IgD-negative memory B cell (primary cell): Measurements from ENCODE around the gene TTLL4. TPM values are rescaled to one million over a fixed set of nuclear protein-coding genes. Genes with fewer than 3 reads are reported as not detected.
"Not testable (repeated sequence)": the region's sequence is repeated elsewhere in the genome, so short reads cannot be mapped to it uniquely, and the experiment has no call there.

Experiments
- H3K27ac Mint-ChIP-seq, 3 donors: one replicate each; pipeline ENCODE4 v1.8.0; 2020 to 2022; ENCODE audit warnings: mild to moderate bottlenecking in 3 of 3, mixed read lengths in 3 of 3, moderate library complexity in 1 of 3
- H3K27me3 Mint-ChIP-seq: one replicate; pipeline ENCODE4 v1.8.0; 2021; ENCODE audit warnings: mixed read lengths
- H3K36me3 Mint-ChIP-seq: one replicate; pipeline ENCODE4 v1.8.0; 2020; ENCODE audit warnings: mild to moderate bottlenecking, mixed read lengths
- H3K4me1 Mint-ChIP-seq, 3 donors: one replicate each; pipeline ENCODE4 v1.8.0; 2020 to 2022; ENCODE audit warnings: mixed read lengths in 3 of 3, mild to moderate bottlenecking in 1 of 3
- H3K4me3 Mint-ChIP-seq, 4 donors: one replicate each; pipeline ENCODE4 v1.8.0; 2020 to 2022; ENCODE audit warnings: mild to moderate bottlenecking in 4 of 4, mixed read lengths in 4 of 4, moderate library complexity in 3 of 4
- H3K9me3 Mint-ChIP-seq, 3 donors: one replicate each; pipeline ENCODE4 v1.8.0; 2020 to 2021; ENCODE audit warnings: mixed read lengths in 3 of 3, mild to moderate bottlenecking in 1 of 3
- polyA plus RNA-seq: library from polyadenylated mRNA; unstranded; fragments of 300-500 nt; fragmentation: Illumina TruSeq; gene quantifications from one replicate; pipeline ENCODE4 v1.2.3, GENCODE V29; 2021

The TTLL4 gene
- polyA plus RNA-seq, 1 donor from 2014 or later = 14.5 TPM

DNA sequence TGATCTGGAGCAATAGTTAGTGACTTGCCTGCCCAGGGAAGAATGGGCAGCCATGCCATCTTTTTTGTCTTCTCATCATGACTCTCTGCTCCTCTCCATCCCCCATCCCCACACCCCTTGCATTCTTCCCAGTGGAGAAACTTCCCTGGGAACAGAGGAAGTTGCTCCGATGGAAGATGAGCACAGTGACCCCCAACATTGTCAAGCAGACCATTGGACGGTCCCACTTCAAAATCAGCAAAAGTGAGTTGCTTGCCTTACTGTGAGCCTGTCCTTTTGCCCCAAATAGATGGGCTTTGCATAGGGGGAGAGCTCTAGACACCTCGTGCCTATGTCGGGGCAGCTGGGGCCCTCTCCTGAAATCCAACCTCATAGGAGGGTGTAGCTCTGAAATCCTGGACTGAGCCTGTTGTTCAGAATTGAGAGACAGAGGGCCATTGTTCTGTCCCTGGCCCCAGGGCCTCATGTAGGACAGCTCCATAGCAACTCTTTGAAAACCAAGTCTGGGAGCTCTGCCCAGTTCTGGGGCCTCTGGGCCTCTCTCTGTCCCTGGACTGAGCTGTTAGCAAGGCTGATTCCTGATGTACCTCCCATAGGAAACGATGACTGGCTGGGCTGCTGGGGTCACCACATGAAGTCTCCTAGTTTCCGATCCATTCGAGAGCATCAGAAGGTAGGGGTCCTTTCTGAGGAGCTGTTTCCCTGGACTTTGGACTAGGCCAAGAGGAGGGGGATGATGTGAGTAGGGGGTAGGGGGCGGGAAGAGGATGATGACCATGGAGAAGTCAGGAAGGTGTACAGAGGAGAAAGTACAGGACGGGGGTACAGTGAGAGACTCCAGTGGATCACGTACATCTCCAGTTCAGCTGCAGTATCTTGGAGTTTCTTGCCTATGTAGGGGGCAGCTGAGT lies 35.2 kb downstream of the TTLL4 start:
- H3K9me3 Mint-ChIP-seq = no peaks in the 10 kb centered on the region
- no peak overlapping the region for H3K4me3 Mint-ChIP-seq
- peaks cover 28% of the 10 kb centered on the region for H3K36me3 Mint-ChIP-seq
- H3K27me3 Mint-ChIP-seq = no peaks in the 10 kb centered on the region
- peaks cover 0 to 2% (median 0%) of the 10 kb centered on the region in 3 donors for H3K4me1 Mint-ChIP-seq
- no peak overlapping the region for H3K27ac Mint-ChIP-seq

DNA sequence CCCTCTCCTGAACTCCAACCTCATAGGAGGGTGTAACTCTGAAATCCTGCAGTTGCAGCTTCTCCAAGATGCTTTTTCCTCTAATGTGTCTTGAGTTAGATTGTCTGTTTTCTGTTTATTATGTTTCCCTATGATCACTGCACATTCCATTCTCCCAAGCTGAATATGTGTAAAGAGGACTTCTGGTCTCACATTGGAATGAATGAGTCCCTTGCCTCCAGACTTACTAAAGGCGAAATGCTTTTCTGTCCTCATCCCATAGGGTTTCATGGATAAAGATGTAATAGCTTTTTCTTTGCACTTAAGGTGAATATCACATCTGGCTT lies 35.8 kb downstream of the TTLL4 start:
- Mint-ChIP-seq H3K27ac (no peak overlapping the region), H3K36me3 (peaks cover 26% of the 10 kb centered on the region), H3K27me3 (no peaks in the 10 kb centered on the region), H3K4me3 (no peak overlapping the region), H3K4me1 (peaks cover 0 to 2% (median 0%) of the 10 kb centered on the region in 3 donors), H3K9me3 (no peaks in the 10 kb centered on the region)

DNA sequence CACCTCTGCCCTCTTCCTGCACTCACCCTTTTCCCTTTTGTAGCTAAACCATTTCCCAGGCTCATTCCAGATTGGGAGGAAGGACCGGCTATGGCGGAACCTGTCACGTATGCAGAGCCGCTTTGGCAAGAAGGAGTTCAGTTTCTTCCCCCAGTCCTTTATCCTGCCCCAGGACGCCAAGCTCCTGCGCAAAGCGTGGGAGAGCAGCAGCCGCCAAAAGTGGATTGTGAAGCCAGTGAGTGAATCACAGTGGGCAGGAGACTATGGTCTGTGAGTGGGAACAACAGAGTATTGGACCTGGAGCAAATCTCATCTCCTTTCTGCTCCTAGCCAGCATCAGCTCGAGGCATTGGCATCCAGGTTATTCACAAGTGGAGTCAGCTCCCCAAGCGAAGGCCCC lies 36.3 kb downstream of the TTLL4 start:
- H3K4me3 Mint-ChIP-seq = no peak overlapping the region
- no peaks in the 10 kb centered on the region for H3K9me3 Mint-ChIP-seq
- H3K27ac Mint-ChIP-seq = no peak overlapping the region
- H3K27me3 Mint-ChIP-seq = no peaks in the 10 kb centered on the region
- H3K4me1 Mint-ChIP-seq = peaks cover 0 to 2% (median 0%) of the 10 kb centered on the region in 3 donors
- peaks cover 25% of the 10 kb centered on the region for H3K36me3 Mint-ChIP-seq

DNA sequence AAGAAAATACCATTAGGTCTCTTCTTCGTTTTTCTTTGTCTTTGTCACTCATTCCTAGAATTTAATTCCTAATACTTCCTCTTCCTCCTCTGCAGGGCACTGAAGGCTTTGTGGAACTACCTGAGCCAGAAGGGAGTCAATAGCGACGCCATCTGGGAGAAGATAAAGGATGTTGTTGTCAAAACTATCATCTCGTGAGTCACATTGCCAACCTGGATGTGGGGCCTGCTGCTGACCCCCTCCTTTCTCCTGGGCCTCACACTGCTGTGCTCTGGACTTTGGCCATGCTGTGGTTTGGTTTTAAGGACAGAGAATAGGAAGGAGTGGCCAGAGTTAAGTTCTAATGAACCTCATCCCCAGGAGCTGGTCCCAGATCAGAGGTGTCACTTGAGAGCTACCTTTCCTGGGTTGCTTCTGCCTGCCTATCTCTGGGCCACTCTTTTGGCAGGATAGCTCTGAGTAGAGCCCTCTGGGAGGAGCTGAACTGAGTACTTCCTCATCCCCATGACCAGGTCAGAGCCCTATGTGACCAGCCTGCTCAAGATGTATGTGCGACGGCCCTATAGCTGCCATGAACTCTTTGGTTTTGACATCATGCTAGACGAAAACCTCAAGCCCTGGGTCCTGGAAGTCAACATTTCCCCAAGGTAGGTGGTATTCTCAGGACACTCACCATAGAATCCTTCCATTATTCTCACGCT lies 38.3 kb downstream of the TTLL4 start:
- Mint-ChIP-seq H3K9me3 (no peaks in the 10 kb centered on the region), H3K4me1 (peaks cover 0 to 1% (median 0%) of the 10 kb centered on the region in 3 donors), H3K27me3 (no peaks in the 10 kb centered on the region), H3K36me3 (peaks cover 21% of the 10 kb centered on the region), H3K27ac (no peak overlapping the region), H3K4me3 (no peak overlapping the region)

DNA sequence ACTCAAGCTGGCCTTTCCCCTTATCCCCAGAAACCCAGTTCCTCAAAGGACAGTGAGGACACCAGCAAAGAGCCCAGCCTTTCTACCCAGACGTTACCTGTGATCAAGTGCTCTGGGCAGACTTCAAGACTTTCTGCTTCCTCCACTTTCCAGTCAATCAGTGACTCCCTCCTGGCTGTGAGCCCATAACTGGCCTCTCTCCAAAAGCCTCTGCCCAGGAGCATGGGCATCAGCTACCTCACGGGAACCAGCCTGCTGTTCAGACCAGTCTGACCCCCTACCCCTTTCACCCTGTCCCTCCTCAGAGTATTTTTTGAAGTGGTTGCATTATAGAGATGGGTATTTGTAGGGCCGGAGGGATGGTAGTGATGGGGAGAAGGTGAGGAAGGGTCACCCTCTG lies 43.6 kb downstream of the TTLL4 start:
- no peak overlapping the region for H3K4me3 Mint-ChIP-seq
- no peaks in the 10 kb centered on the region for H3K27me3 Mint-ChIP-seq
- no peaks in the 10 kb centered on the region for H3K9me3 Mint-ChIP-seq
- H3K36me3 Mint-ChIP-seq = peaks cover 22% of the 10 kb centered on the region
- no peak overlapping the region for H3K27ac Mint-ChIP-seq
- H3K4me1 Mint-ChIP-seq = peaks cover 0 to 1% (median 0%) of the 10 kb centered on the region in 3 donors

DNA sequence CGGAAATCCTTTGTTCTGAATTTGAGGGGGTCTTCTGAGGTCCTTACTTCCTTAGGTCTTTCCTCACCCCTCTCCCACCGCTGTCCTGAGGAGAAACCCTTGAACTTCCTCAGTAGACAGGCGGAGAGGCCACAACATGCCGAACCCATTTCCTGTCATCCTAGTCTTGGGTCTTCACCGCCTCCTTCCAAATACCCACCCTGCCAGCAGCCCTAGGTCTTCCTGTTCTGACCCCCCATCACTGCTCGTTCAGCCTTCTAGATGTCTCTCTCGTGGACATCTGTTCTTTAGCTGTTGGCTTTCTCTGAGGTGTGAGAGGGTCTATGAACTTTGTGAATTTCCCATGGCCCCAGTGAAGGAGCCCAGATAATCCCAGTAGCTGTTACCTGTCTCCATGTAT lies 44.1 kb downstream of the TTLL4 start:
- H3K27ac Mint-ChIP-seq = no peak overlapping the region

DNA sequence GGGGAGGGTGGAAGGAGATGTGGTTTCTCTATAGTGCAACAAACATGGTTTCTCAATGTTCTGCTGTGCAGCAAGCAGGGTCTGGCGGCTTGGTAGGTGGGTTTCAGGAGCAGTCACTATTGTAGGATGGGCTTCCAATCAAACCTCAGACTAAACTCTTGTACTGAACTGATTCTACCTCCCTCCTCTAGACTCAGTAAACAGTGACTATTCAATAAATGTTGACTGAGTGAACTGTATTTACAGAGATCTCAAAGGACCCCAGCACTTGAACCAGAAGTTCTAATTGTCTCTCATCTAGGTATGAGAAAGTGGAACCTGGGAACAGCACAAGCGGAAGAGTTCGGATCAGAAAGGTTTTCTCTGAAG lies 44.5 kb downstream of the TTLL4 start:
- Mint-ChIP-seq H3K27ac (no peak overlapping the region), H3K4me3 (no peak overlapping the region), H3K36me3 (peaks cover 21% of the 10 kb centered on the region), H3K4me1 (peaks cover 0 to 1% (median 0%) of the 10 kb centered on the region in 3 donors), H3K27me3 (no peaks in the 10 kb centered on the region), H3K9me3 (no peaks in the 10 kb centered on the region)

More for the DNA sequence above, 44.1 kb downstream of the TTLL4 start:
- no peaks in the 10 kb centered on the region for H3K9me3 Mint-ChIP-seq
- peaks cover 21% of the 10 kb centered on the region for H3K36me3 Mint-ChIP-seq
- peaks cover 0 to 1% (median 0%) of the 10 kb centered on the region in 3 donors for H3K4me1 Mint-ChIP-seq
- H3K27me3 Mint-ChIP-seq = no peaks in the 10 kb centered on the region
- no peak overlapping the region for H3K4me3 Mint-ChIP-seq

DNA sequence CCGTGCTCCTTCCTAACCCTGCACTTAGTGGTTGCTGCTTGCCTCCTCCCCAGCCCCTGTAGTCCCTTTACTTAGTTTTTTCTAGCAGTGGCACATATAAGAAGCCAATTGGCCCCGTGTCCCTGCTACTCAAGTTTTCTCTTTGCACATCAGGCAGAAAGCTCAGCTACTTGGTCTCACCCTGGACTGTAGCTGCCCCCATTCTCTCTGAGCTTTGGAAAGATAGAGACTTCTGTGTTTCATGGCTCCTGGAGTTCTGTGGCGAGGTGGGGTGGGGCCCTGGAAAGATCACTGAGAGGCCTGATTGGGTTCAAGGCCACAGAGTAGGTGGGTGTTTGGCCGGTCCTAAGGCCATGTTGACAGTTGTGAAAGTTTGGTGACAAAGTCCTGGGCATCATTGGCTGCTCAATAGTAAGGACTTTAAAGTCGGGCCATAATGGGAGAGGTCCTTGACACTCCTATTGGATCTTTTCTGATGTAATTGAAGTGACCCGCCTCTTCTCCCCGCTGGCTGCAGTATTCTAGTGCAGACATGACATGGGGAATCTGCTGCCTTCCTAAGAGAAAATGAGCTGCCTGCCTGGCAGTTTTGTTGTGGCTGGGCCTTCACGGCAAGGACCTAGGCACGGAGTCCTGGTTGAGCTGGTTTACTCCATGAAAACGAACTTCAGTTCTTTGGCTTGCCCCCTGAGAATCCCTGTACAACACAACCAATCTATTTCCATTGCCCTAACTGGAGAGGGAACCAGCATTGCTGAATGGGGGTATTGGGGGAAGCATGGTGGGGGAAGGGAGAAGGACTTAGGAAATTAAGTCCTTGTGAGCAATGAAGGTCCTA lies 45.2 kb downstream of the TTLL4 start:
- Mint-ChIP-seq H3K4me3 (no peak overlapping the region), H3K4me1 (no peaks in the 10 kb centered on the region), H3K27ac (no peak overlapping the region), H3K27me3 (no peaks in the 10 kb centered on the region), H3K36me3 (peaks cover 16% of the 10 kb centered on the region), H3K9me3 (no peaks in the 10 kb centered on the region)

DNA sequence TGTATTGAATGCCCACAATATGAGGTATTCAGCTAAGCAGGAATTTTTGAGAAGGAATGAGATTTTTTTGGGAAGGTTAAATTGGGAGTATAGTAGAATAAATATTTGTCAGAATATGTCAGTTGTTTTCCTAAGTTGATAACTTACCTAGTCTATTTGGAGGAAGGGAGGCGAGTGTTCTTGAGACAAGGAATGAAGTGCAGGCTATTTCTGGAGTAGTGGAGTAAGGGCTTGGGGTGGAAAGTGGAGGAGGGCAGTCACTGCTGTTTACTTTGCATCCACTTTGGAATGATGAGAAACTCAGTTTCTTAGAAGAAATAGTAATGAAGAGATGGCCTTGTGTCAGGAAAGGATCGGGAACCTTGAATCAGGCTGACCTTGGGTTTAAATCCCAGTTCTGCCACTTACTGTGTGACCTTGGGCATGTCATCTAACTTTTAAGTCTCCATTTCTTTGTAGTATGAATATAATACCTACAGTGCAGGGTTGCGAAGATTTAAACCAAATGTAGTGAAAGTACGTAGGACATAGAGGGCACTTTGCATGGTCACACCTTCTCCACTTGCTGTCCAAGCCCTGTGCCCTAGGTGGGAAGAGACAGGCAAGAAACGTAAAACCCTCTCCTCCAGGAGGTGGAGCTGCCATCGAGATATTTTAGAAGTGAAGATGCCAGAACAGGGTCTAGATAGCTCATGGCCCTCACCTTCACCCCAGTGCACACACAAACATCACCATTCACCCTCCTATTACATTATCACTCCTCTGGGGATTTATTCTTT lies 46.2 kb downstream of the TTLL4 start:
- Mint-ChIP-seq H3K9me3 (no peaks in the 10 kb centered on the region), H3K36me3 (peaks cover 16% of the 10 kb centered on the region), H3K27me3 (no peaks in the 10 kb centered on the region), H3K4me3 (no peak overlapping the region), H3K27ac (peak overlapping the region in 1 of 3 donors; percentile 24), H3K4me1 (no peaks in the 10 kb centered on the region)

DNA sequence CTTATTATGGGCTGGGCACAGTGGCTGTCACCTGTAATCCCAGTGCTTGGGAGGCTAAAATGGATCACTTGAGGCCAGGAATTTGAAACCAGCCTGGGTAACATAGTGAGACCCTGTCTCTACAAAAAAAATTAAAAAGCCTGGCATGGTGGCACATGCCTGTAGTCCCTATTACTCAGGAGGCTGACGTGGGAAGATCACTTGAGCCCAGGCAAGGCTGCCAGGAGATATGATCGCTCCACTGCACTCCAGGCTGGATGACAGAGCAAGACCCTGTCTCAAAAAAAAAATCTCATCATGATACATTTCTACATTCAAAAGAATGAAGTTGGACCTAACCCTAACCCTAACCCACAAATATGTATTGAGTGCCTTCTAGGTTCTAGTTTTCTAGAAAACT lies 51.2 kb downstream of the TTLL4 start:
- H3K27me3 Mint-ChIP-seq = no peaks in the 10 kb centered on the region
- no peaks in the 10 kb centered on the region for H3K4me1 Mint-ChIP-seq
- no peaks in the 10 kb centered on the region for H3K9me3 Mint-ChIP-seq
- no peaks in the 10 kb centered on the region for H3K36me3 Mint-ChIP-seq
- H3K27ac Mint-ChIP-seq = no peak overlapping the region
- H3K4me3 Mint-ChIP-seq = no peak overlapping the region

DNA sequence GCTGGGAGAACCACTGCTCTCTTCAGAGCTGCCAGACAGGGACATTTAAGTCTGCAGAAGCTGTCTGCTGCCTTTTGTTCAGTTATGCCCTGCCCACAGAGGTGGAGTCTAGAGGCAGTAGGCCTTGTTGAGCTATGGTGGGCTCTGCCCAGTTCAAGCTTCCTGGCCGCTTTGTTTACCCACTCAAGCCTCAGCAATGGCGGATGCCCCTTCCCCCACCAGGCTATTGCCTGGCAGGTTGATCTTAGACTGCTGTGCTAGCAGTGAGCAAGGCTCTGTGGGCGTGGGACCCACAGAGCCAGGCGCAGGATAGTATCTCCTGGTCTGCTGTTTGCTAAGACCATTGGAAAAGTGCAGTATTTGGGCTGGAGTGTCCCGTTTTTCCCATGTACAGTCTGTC lies 62.1 kb downstream of the TTLL4 start:
- not testable (repeated sequence) for H3K27ac Mint-ChIP-seq, H3K4me3 Mint-ChIP-seq, H3K4me1 Mint-ChIP-seq, H3K27me3 Mint-ChIP-seq
- peaks cover 4 to 12% (median 10%) of the 10 kb centered on the region in 3 donors for H3K9me3 Mint-ChIP-seq
- H3K36me3 Mint-ChIP-seq = peaks cover 12% of the 10 kb centered on the region

DNA sequence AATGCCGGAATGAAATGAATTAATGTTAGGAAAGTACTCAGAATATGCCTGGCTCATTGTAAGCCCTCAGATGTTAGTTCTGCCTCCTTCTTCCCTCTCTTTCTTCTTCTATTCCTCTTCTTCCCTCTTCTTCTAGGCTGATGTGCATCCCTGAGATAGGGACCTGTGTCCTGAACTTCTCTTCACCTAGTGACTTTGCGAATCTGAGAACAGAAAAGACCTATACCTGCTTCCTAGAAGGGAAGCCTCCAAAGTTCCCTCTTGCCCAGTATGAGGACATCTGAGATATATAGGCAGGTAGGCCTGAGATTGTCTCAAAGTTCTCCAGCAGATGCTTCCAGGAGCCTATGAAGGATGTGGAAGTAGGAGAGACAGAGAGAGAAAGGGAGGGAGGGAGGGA lies 63.2 kb downstream of the TTLL4 start:
- Mint-ChIP-seq H3K27me3 (peaks cover 4% of the 10 kb centered on the region), H3K4me3 (no peak overlapping the region), H3K36me3 (peaks cover 14% of the 10 kb centered on the region), H3K9me3 (peaks cover 4 to 14% (median 10%) of the 10 kb centered on the region in 3 donors), H3K4me1 (no peaks in the 10 kb centered on the region), H3K27ac (no peak overlapping the region)

DNA sequence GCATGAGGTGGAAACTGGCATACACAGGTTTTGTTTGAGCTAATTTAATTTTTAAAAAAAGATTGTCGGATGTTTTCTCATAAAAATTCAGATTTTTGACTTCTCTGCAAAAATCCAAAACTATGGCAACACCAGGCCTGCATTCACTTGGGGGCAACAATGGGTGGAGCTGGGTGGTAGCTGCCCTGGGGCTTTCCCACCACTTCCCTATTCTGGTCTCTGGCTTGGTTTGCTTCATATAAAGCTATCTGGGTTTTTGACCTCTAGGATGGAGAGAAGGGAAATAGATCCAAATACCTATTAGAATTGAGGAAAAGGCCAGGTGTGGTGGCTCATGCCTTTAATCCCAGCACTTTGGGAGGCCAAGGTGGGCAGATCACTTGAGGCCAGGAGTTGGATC lies 65.9 kb downstream of the TTLL4 start:
- H3K27me3 Mint-ChIP-seq = peaks cover 24% of the 10 kb centered on the region
- H3K9me3 Mint-ChIP-seq = peaks cover 4 to 14% (median 12%) of the 10 kb centered on the region in 3 donors
- H3K4me3 Mint-ChIP-seq = no peak overlapping the region
- H3K4me1 Mint-ChIP-seq = peaks cover 0 to 2% (median 0%) of the 10 kb centered on the region in 3 donors
- peaks cover 9% of the 10 kb centered on the region for H3K36me3 Mint-ChIP-seq
- H3K27ac Mint-ChIP-seq = no peak overlapping the region

DNA sequence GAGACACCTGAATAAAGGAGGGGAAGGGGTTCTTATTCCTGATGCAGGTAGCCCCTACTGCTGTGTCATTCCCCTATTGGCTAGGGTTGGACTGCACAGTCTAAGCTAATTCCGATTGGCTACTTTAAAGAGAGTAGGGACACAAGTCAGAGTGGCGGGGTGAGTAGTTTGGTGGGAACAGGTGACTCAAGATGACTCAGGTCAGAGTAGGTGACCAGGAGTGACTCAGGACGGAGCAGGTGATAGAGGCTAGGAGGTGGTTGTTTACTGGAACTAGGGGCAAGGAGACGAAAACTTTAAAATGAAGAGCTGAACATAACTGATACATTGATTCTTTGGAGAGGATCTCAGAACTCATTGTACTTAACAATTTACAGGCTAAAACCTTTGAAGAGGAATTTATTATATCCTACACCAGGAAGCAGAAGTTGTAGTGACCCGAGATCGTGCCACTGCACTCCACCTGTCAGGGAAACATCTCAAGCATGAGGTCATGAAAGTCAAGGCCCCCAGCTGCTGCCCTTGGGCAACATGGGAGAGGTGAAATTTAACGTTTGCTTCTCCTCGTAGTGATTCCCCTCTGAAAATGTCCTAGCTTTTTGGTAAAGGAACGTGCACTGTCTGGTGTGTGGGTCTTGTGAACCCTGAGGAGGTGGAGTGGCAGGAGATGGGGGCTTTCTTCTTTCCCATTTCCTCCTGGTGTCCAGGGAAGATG lies 66.8 kb downstream of the TTLL4 start:
- Mint-ChIP-seq H3K27me3 (peaks cover 28% of the 10 kb centered on the region), H3K4me1 (peaks cover 0 to 2% (median 0%) of the 10 kb centered on the region in 3 donors), H3K4me3 (peak overlapping the region in 1 of 4 donors; percentile 63), H3K27ac (no peak overlapping the region), H3K9me3 (peaks cover 4 to 14% (median 12%) of the 10 kb centered on the region in 3 donors), H3K36me3 (peaks cover 8% of the 10 kb centered on the region)
